Right atrium auricular region (tissue), 2 donors: Measurements from ENCODE around the gene COG5. TPM values are rescaled to one million over a fixed set of nuclear protein-coding genes. Genes with fewer than 3 reads are reported as not detected.

Experiments used
- DNase-seq: peaks from one replicate; pipeline ENCODE4 v3.0.0-alpha.2; 2019; ENCODE audit warnings: low spot score
- H3K27ac ChIP-seq, 2 donors: fragments of 200-600 bp; sonication (generic); 1 replicate in 1 of 2; 2 replicates in 1 of 2; pipeline ENCODE4 v1.5.1; 2016 to 2019
- H3K27me3 ChIP-seq, 2 donors: fragments of 200-600 bp; sonication (generic); one replicate each; pipeline versions ENCODE4 v1.5.1 to v1.6.0; 2017 to 2019
- H3K36me3 ChIP-seq: fragments of 200-600 bp; sonication (generic); one replicate; pipeline ENCODE4 v1.5.1; 2016
- H3K4me1 ChIP-seq, 2 donors: fragments of 200-600 bp; sonication (generic); one replicate each; pipeline versions ENCODE4 v1.5.1 to v1.6.0; 2017 to 2019
- H3K4me3 ChIP-seq, 2 donors: fragments of 200-600 bp; sonication (generic); 1 replicate in 1 of 2; 2 replicates in 1 of 2; pipeline ENCODE4 v1.5.1; 2017 to 2019; ENCODE audit warnings: mild to moderate bottlenecking in 1 of 2, moderate library complexity in 1 of 2
- H3K9me3 ChIP-seq, 2 donors: fragments of 200-600 bp; sonication (generic); one replicate each; pipeline ENCODE4 v1.5.1; 2019
- total RNA-seq, 2 donors: library from RNA; depleted of rRNA; stranded (reverse); fragments of >200 nt; gene quantifications; one replicate each; pipeline ENCODE4 v1.1.0, GENCODE V29; 2016
- TF ChIP-seq, protein P1 (sequence below), 2 donors: fragments of 200-600 bp; sonication (generic); IDR thresholded peaks; one replicate each; pipeline ENCODE4 v1.5.1; 2019; ENCODE audit warnings: antibody characterized with exemption in 2 of 2

COG5 gene
- total RNA-seq, 2 donors from 2014 or later = 28.0 to 31.8 TPM

DNA sequence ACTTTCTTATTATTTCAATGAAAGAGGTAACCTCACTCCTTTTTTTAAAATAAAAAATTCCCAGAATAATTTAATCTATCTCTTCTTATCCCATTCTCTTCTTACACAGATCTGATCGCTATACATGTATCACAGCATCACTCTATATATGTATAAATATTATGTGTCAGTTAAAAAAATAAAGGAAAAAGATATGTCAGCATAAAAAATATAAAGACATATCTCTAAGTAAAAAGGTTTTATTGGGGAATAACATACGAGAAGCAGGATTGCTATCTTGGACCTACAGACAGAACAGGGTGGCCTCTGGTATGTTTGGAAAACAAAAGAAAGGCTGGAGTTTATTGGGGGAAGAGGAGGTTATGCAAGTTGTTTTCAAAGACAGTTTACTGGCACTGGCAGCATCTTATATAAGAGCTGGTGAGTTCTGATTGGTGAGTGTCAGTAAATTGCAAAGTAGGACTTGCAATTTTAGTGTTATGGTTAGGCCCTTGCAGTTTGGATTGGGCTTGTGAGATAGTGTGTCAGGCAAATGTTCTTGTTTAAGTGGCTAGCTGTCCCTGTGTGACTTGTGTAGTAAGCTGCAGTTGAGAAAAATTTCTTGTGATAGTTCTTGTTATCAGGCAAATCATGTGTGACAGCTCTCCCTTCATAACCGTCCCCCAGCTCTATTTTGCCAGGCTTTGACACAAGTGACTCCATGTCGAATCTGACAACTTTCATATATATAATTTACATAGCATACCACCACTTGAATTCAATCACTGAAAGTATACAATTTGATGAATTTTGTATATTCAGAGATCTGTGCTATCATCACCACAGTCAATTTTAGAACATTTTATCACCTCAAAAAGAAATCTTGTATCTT, 276.7 kb downstream of the COG5 start:
- peaks cover 0 to 13% of the 10 kb centered on the region in 2 donors for H3K4me1 ChIP-seq
- no peaks in the 10 kb centered on the region for H3K9me3 ChIP-seq
- TF ChIP-seq, protein P1, sequence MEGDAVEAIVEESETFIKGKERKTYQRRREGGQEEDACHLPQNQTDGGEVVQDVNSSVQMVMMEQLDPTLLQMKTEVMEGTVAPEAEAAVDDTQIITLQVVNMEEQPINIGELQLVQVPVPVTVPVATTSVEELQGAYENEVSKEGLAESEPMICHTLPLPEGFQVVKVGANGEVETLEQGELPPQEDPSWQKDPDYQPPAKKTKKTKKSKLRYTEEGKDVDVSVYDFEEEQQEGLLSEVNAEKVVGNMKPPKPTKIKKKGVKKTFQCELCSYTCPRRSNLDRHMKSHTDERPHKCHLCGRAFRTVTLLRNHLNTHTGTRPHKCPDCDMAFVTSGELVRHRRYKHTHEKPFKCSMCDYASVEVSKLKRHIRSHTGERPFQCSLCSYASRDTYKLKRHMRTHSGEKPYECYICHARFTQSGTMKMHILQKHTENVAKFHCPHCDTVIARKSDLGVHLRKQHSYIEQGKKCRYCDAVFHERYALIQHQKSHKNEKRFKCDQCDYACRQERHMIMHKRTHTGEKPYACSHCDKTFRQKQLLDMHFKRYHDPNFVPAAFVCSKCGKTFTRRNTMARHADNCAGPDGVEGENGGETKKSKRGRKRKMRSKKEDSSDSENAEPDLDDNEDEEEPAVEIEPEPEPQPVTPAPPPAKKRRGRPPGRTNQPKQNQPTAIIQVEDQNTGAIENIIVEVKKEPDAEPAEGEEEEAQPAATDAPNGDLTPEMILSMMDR (IDR thresholded peaks at IDR 0.05) = no peak
- no peaks in the 10 kb centered on the region for H3K27me3 ChIP-seq
- no peak overlapping the region for H3K4me3 ChIP-seq
- no peaks in the 10 kb centered on the region for H3K36me3 ChIP-seq
- peak overlapping the region; percentile 15 to 83 for H3K27ac ChIP-seq
- DNase-seq = no peak

- Histone ChIP-seq H3K27ac (peak overlapping the region; percentile 13 to 83), H3K9me3 (no peaks in the 10 kb centered on the region), H3K4me3 (no peak overlapping the region), H3K27me3 (no peaks in the 10 kb centered on the region), H3K36me3 (no peaks in the 10 kb centered on the region), H3K4me1 (peaks cover 0 to 13% of the 10 kb centered on the region in 2 donors)
- no peak for DNase-seq
- TF ChIP-seq, protein P1 (IDR thresholded peaks at IDR 0.05) = no peak
Observed at GRCh38 chr7:107284911-107285479, 278.7 kb downstream of the COG5 start.

DNA sequence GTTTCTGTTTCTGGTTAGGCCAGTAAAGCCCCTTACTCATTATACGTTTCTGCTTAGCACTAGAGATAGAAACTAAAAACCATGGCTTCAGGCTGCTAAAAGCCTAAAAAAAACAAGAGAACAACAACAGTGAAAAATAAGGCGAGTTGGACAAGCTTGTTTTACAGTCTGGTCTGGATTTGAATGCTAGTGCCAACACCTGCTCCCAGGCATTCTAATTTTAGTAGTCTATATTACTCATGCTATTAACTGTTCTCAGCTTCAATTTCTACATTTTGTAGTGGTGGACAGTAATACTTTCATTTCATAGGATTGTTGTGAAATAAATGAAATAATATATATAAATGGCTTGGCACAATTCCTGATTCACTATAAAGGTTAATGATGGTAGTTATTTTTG, 286.4 kb downstream of the COG5 start:
- DNase-seq = no peak
- Histone ChIP-seq H3K36me3 (no peaks in the 10 kb centered on the region), H3K9me3 (no peaks in the 10 kb centered on the region), H3K27ac (peak overlapping the region; percentile 18 to 60), H3K4me1 (no peaks in the 10 kb centered on the region), H3K4me3 (no peak overlapping the region), H3K27me3 (no peaks in the 10 kb centered on the region)
- TF ChIP-seq, protein P1 (IDR thresholded peaks at IDR 0.05) = no peak

DNA sequence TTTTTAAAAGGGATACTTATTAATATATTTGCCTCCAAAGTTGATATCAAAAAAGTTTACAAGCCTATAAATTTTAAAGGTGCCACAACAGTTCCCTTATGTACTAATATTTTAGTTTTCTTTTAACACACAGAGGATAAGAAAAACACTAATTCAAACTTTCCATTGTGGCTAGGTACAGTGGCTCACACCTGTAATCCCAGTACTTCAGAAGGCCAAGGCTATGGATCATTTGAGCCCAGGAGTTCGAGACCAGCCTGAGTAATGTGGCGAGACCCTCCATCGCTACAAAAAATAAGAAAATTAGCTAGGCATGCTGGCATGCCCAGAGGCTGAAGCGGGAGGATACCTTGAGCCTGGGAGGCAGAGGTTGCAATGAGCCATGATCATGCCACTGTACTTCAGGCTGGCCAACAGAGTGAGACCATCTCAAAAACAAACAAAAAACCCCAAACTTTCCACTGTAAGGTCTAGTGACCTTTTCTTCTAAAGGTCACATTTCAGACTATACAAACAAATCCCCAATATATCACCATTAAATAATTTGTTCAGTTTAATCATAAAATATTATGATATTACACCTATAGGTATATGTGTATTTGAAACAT, 287.4 kb downstream of the COG5 start:
- TF ChIP-seq, protein P1 (IDR thresholded peaks at IDR 0.05) = no peak
- Histone ChIP-seq H3K9me3 (no peaks in the 10 kb centered on the region), H3K27ac (no peak overlapping the region), H3K36me3 (no peaks in the 10 kb centered on the region), H3K27me3 (no peaks in the 10 kb centered on the region), H3K4me3 (no peak overlapping the region), H3K4me1 (no peaks in the 10 kb centered on the region)
- DNase-seq = no peak

DNA sequence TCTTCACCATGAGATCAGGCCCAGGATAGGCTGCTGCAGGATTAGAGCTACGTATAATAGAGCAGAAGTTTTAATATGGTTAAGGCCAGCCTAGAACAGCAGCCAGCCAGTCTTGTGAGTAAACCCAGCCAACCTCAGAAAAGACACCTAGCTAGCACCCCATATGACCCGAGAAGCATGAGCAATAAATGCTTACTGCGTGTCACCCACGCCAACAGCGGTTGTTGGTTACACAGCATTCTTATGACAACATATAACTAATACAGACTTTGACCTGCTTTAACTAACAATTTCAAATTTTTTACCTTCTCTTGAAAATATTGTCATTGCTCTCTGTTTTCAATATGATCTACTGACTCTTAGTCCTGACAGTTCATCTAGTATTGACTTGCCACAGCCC, 289.2 kb downstream of the COG5 start:
- no peaks in the 10 kb centered on the region for H3K4me1 ChIP-seq
- no peak overlapping the region for H3K27ac ChIP-seq
- H3K36me3 ChIP-seq = no peaks in the 10 kb centered on the region
- no peaks in the 10 kb centered on the region for H3K27me3 ChIP-seq
- no peak for DNase-seq
- TF ChIP-seq, protein P1 (IDR thresholded peaks at IDR 0.05) = no peak
- no peaks in the 10 kb centered on the region for H3K9me3 ChIP-seq
- no peak overlapping the region for H3K4me3 ChIP-seq
